RWPE2 (cell line): ENCODE data around the gene OR4X2.

Experiments used
- ATAC-seq: fragments of 200-7000 bp; cut with Tn5 transposase; 3 replicates; pipeline ENCODE4 v1.9.1; 2021; ENCODE audit warnings: low read depth
- DNase-seq: peaks from one replicate; pipeline ENCODE4 v3.0.0-alpha.2; 2020; ENCODE audit warnings: low spot score
- H3K27ac ChIP-seq: fragments of 450-650 bp; 2 replicates; pipeline ENCODE4 v1.5.1; 2017; ENCODE audit warnings: mild to moderate bottlenecking; ENCODE audit not compliant: poor library complexity, severe bottlenecking
- H3K27me3 ChIP-seq: fragments of 250-450 bp; sonication (Bioruptor Pico); 2 replicates; pipeline ENCODE4 v1.5.1; 2021; ENCODE audit warnings: mild to moderate bottlenecking, moderate library complexity; ENCODE audit not compliant: insufficient read depth, poor library complexity, severe bottlenecking
- H3K36me3 ChIP-seq: fragments of 250-450 bp; sonication (Bioruptor Pico); 2 replicates; pipeline ENCODE4 v1.5.1; 2020; ENCODE audit warnings: low read depth, mild to moderate bottlenecking, moderate library complexity
- H3K4me1 ChIP-seq: fragments of 250-450 bp; sonication (Bioruptor Pico); 2 replicates; pipeline ENCODE4 v1.5.1; 2021; ENCODE audit warnings: mild to moderate bottlenecking, moderate library complexity; ENCODE audit not compliant: insufficient read depth, poor library complexity, severe bottlenecking
- H3K4me3 ChIP-seq: fragments of 250-450 bp; sonication (Bioruptor Pico); 2 replicates; pipeline ENCODE4 v1.5.1; 2021; ENCODE audit warnings: mild to moderate bottlenecking, moderate library complexity; ENCODE audit not compliant: severe bottlenecking
- H3K9me3 ChIP-seq: fragments of 250-450 bp; sonication (Bioruptor Pico); 2 replicates; pipeline ENCODE4 v1.5.1; 2021; ENCODE audit warnings: mild to moderate bottlenecking, moderate library complexity; ENCODE audit not compliant: severe bottlenecking
- TF ChIP-seq, protein P1 (sequence below): fragments of 450-650 bp; IDR thresholded peaks from one replicate; pipeline ENCODE4 v1.5.1; 2017; ENCODE audit warnings: mild to moderate bottlenecking, moderate library complexity; ENCODE audit not compliant: poor library complexity, severe bottlenecking

Gene OR4X2

GRCh38 chr11:48261600-48261999 lies 16.7 kb downstream of the OR4X2 start:
- Histone ChIP-seq H3K27ac (no peak overlapping the region), H3K4me3 (no peak overlapping the region), H3K36me3 (no peaks in the 10 kb centered on the region), H3K4me1 (no peaks in the 10 kb centered on the region), H3K9me3 (no peaks in the 10 kb centered on the region), H3K27me3 (no peaks in the 10 kb centered on the region)
- no peak for ATAC-seq
- DNase-seq, result no peak
- TF ChIP-seq, protein P1, sequence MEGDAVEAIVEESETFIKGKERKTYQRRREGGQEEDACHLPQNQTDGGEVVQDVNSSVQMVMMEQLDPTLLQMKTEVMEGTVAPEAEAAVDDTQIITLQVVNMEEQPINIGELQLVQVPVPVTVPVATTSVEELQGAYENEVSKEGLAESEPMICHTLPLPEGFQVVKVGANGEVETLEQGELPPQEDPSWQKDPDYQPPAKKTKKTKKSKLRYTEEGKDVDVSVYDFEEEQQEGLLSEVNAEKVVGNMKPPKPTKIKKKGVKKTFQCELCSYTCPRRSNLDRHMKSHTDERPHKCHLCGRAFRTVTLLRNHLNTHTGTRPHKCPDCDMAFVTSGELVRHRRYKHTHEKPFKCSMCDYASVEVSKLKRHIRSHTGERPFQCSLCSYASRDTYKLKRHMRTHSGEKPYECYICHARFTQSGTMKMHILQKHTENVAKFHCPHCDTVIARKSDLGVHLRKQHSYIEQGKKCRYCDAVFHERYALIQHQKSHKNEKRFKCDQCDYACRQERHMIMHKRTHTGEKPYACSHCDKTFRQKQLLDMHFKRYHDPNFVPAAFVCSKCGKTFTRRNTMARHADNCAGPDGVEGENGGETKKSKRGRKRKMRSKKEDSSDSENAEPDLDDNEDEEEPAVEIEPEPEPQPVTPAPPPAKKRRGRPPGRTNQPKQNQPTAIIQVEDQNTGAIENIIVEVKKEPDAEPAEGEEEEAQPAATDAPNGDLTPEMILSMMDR, result no peak

DNA sequence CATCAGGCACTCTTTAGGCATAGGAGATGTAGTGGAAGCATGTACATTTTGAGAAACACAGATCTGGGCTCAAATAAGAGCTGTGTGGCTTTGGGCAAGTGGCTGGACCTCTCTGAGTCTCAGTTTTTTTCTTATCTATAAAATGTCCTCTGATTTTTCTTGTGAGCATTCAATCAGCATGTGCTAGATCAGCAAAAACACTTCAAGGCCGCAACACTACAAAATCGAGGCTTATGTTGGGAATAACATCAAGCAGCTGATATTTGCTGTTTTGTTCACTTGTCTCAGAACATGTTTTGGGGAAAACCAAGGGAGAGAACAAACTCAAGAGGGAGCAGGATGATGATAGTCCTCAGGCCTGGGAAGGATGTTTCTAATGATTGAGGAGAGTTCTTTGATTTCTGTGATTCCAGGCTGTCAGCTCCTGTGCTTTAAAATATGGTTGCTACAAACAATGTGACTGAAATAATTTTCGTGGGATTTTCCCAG lies 18.6 kb downstream of the OR4X2 start, which contains the start of gene OR4X1:
Gene OR4X1, plus strand, starts transcription at position 439 of the 489 bp plus-strand sequence. Its CDS starts 0 bp downstream, at position 439.
- Histone ChIP-seq H3K4me1 (no peaks in the 10 kb centered on the region), H3K27me3 (no peaks in the 10 kb centered on the region), H3K9me3 (no peaks in the 10 kb centered on the region), H3K27ac (no peak within 1 kb of the TSS), H3K36me3 (no peaks in the 10 kb centered on the region), H3K4me3 (no peak within 1 kb of the TSS)
- ATAC-seq, result no peak
- no peak for DNase-seq
- TF ChIP-seq, protein P1, result no peak

- Histone ChIP-seq H3K4me3 (no peak overlapping the region), H3K36me3 (no peaks in the 10 kb centered on the region), H3K4me1 (no peaks in the 10 kb centered on the region), H3K9me3 (no peaks in the 10 kb centered on the region), H3K27ac (no peak overlapping the region), H3K27me3 (no peaks in the 10 kb centered on the region)
- DNase-seq, result no peak
- ATAC-seq, result no peak
- TF ChIP-seq, protein P1, result no peak
Observed at GRCh38 chr11:48270621-48271020, 25.7 kb downstream of the OR4X2 start.

- Histone ChIP-seq H3K27me3 (no peaks in the 10 kb centered on the region), H3K4me1 (no peaks in the 10 kb centered on the region), H3K9me3 (no peaks in the 10 kb centered on the region), H3K27ac (no peak overlapping the region), H3K4me3 (no peak overlapping the region), H3K36me3 (no peaks in the 10 kb centered on the region)
- no peak for ATAC-seq
- TF ChIP-seq, protein P1, result no peak
- no peak for DNase-seq
Observed at GRCh38 chr11:48272606-48273005, 27.7 kb downstream of the OR4X2 start.
